ENCODE data around the gene FUZ. TPM values are rescaled to one million over a fixed set of nuclear protein-coding genes. Genes with fewer than 3 reads are reported as not detected.

FUZ gene
- total and polyA plus RNA-seq, 4 donors, result 3.8 to 12.5 (median 7.0) TPM

DNA sequence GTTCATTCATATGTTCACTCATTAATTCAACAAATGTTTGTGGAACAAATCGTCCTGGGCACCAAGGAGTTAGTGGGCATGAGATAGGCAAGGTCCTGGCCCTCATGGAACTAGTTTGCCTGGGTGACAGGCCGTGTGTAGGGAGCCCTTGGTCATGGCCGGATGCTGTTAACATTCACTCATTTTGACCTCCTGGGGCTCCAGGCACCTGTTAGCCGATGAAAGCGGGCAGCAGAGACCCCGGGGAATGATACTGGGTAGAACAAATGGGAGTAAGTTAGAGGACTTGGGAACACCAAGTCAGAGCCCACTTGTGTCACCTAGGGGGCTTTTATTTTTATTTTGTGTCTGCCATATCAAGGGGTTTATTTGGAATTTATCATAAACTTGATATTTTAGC, 11.6 kb upstream of the FUZ start:
- Histone ChIP-seq H3K36me3 (ENCODE audit: control insufficient read depth in 4 of 4, insufficient read depth in 3 of 4, low read depth in 1 of 4, low read length in 3 of 4) (peaks cover 0 to 21% (median 6%) of the 10 kb centered on the region in 4 donors), H3K27me3 (ENCODE audit: control insufficient read depth in 4 of 4, insufficient read depth in 4 of 4, low read length in 3 of 4) (no peaks in the 10 kb centered on the region), H3K4me3 (ENCODE audit: low read depth in 1 of 3, low read length in 3 of 3) (no peak overlapping the region), H3K27ac (ENCODE audit: low read depth in 1 of 2, low read length in 2 of 2) (no peak overlapping the region), H3K4me1 (ENCODE audit: control insufficient read depth in 4 of 4, insufficient read depth in 4 of 4, low read length in 3 of 4) (no peaks in the 10 kb centered on the region), H3K9me3 (ENCODE audit: control insufficient read depth in 4 of 4, low read length in 3 of 4) (no peaks in the 10 kb centered on the region), H3K9ac (ENCODE audit: low read depth in 1 of 2, low read length in 2 of 2) (no peak overlapping the region)
- TF ChIP-seq HNF4G (IDR thresholded peaks at IDR 0.05) (no peak), HNF4A (conservative IDR thresholded peaks at IDR 0.05) (no peak), EGR1 (IDR thresholded peaks at IDR 0.05; ENCODE audit: low read depth in 2 of 2) (no peak), ATF3 (IDR thresholded peaks at IDR 0.05) (no peak), TAF1 (conservative IDR thresholded peaks at IDR 0.05) (no peak), MAX (IDR thresholded peaks at IDR 0.05) (no peak), FOXA2 (IDR thresholded peaks at IDR 0.05) (no peak), NR2F2 (IDR thresholded peaks at IDR 0.05) (no peak), RAD21 (IDR thresholded peaks at IDR 0.05) (no peak), YY1 (IDR thresholded peaks at IDR 0.05) (no peak), GABPA (IDR thresholded peaks at IDR 0.05 in 1 of 2, conservative IDR thresholded peaks at IDR 0.05 in 1 of 2) (no peak), SP1 (IDR thresholded peaks at IDR 0.05) (no peak), RXRA (IDR thresholded peaks at IDR 0.05) (no peak), FOXA1 (IDR thresholded peaks at IDR 0.05) (no peak), CTCF (IDR thresholded peaks at IDR 0.05; ENCODE audit: low read depth, low read length, missing input control) (no peak), JUND (IDR thresholded peaks at IDR 0.05) (no peak), REST (IDR thresholded peaks at IDR 0.05) (no peak)
- TF ChIP-seq, protein P1, sequence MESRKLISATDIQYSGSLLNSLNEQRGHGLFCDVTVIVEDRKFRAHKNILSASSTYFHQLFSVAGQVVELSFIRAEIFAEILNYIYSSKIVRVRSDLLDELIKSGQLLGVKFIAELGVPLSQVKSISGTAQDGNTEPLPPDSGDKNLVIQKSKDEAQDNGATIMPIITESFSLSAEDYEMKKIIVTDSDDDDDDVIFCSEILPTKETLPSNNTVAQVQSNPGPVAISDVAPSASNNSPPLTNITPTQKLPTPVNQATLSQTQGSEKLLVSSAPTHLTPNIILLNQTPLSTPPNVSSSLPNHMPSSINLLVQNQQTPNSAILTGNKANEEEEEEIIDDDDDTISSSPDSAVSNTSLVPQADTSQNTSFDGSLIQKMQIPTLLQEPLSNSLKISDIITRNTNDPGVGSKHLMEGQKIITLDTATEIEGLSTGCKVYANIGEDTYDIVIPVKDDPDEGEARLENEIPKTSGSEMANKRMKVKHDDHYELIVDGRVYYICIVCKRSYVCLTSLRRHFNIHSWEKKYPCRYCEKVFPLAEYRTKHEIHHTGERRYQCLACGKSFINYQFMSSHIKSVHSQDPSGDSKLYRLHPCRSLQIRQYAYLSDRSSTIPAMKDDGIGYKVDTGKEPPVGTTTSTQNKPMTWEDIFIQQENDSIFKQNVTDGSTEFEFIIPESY (IDR thresholded peaks at IDR 0.05), result no peak
- no peak for DNase-seq (ENCODE audit: low spot score)
- 97% methylated on average over 6 of the region's 6 CpGs for WGBS

Measured in liver (tissue), 9 donors.